HepG2 (cell line): Measurements from ENCODE around the gene RARG. TPM values are rescaled to one million over a fixed set of nuclear protein-coding genes. Genes with fewer than 3 reads are reported as not detected.

ENCODE experiments used
- AHR ChIP-seq: IDR thresholded peaks from 2 replicates; pipeline ENCODE4 v1.6.1; 2018; ENCODE audit warnings: missing genetic modification reagents, missing compliant biosample characterization
- CBX2 ChIP-seq, 2 experiments: fragments of 200-600 bp in 1 of 2; sonication (generic); formaldehyde crosslinking in 1 of 2; IDR thresholded peaks; 2 replicates each; pipeline versions ENCODE4 v1.7.0 to v1.8.1; 2018 to 2022; ENCODE audit warnings: low read depth in 2 of 2, low read length in 1 of 2, mild to moderate bottlenecking in 1 of 2, missing genetic modification reagents in 1 of 2
- CHCHD3 ChIP-seq: sonication (generic); formaldehyde crosslinking; IDR thresholded peaks from 2 replicates; pipeline ENCODE4 v1.8.0; 2022; ENCODE audit warnings: mild to moderate bottlenecking, missing genetic modification reagents, moderate library complexity
- HNRNPL ChIP-seq: fragments of 200-400 bp; formaldehyde crosslinking; IDR thresholded peaks from 2 replicates; pipeline ENCODE4 v1.6.1; 2017; ENCODE audit warnings: mild to moderate bottlenecking, low read depth, low read length
- IKZF4 ChIP-seq: sonication (generic); formaldehyde crosslinking; IDR thresholded peaks from 2 replicates; pipeline ENCODE4 v1.5.1; 2020; ENCODE audit warnings: borderline replicate concordance, mild to moderate bottlenecking, low read depth, missing genetic modification reagents; ENCODE audit errors: not compliant biosample characterization
- KAT7 ChIP-seq: IDR thresholded peaks from 2 replicates; pipeline ENCODE4 v1.6.1; 2018; ENCODE audit warnings: borderline replicate concordance, missing compliant biosample characterization
- KDM3A ChIP-seq: IDR thresholded peaks from 2 replicates; pipeline ENCODE4 v1.6.1; 2018; ENCODE audit warnings: low read depth, missing compliant biosample characterization
- KLF9 ChIP-seq: IDR thresholded peaks from 2 replicates; pipeline ENCODE4 v1.6.1; 2016; ENCODE audit warnings: low read depth
- MAFF ChIP-seq: IDR thresholded peaks from 2 replicates; pipeline ENCODE4 v1.6.1; 2011; ENCODE audit warnings: low read depth, low read length, improper control_type of control experiment
- NFKB2 ChIP-seq: sonication (generic); formaldehyde crosslinking; IDR thresholded peaks from 2 replicates; pipeline ENCODE4 v1.4.0; 2020; ENCODE audit warnings: missing genetic modification reagents, borderline replicate concordance
- NFRKB ChIP-seq: fragments of 450-650 bp; IDR thresholded peaks from 2 replicates; pipeline ENCODE4 v1.6.1; 2017
- NPAS2 ChIP-seq: sonication (generic); formaldehyde crosslinking; IDR thresholded peaks from 2 replicates; pipeline ENCODE4 v1.8.0; 2022; ENCODE audit warnings: mild to moderate bottlenecking, missing genetic modification reagents, borderline replicate concordance
- POGK ChIP-seq: sonication (generic); formaldehyde crosslinking; conservative IDR thresholded peaks from 2 replicates; pipeline ENCODE4 v1.8.0; 2022; ENCODE audit warnings: mild to moderate bottlenecking, moderate library complexity, missing genetic modification reagents
- RBM22 ChIP-seq: fragments of 200-400 bp; formaldehyde crosslinking; optimal IDR thresholded peaks from 2 replicates; pipeline ENCODE3; 2017; ENCODE audit warnings: mild to moderate bottlenecking, low read length, moderate library complexity
- REL ChIP-seq: sonication (generic); formaldehyde crosslinking; conservative IDR thresholded peaks from 2 replicates; pipeline ENCODE4 v1.8.0; 2022; ENCODE audit warnings: mild to moderate bottlenecking, missing genetic modification reagents, moderate library complexity
- RELA ChIP-seq: sonication (generic); formaldehyde crosslinking; IDR thresholded peaks from 2 replicates; pipeline ENCODE4 v1.4.0; 2020; ENCODE audit warnings: missing genetic modification reagents
- SIN3B ChIP-seq: fragments of 150-350 bp; IDR thresholded peaks from 2 replicates; pipeline ENCODE4 v1.6.1; 2014; ENCODE audit warnings: low read length
- ZC3H13 ChIP-seq: sonication (generic); formaldehyde crosslinking; IDR thresholded peaks from 2 replicates; pipeline ENCODE4 v1.8.1; 2023; ENCODE audit warnings: mild to moderate bottlenecking, missing genetic modification reagents, moderate library complexity
- ZNF33B ChIP-seq: sonication (generic); formaldehyde crosslinking; IDR thresholded peaks from 2 replicates; pipeline ENCODE4 v1.5.1; 2020; ENCODE audit warnings: mild to moderate bottlenecking, missing genetic modification reagents
- ZNF431 ChIP-seq: sonication (generic); formaldehyde crosslinking; IDR thresholded peaks from 2 replicates; pipeline ENCODE4 v1.9.0; 2022; ENCODE audit warnings: missing genetic modification reagents, low read depth, mild to moderate bottlenecking, borderline replicate concordance
- ZNF501 ChIP-seq: sonication (generic); formaldehyde crosslinking; IDR thresholded peaks from 2 replicates; pipeline ENCODE4 v1.5.1; 2020; ENCODE audit warnings: mild to moderate bottlenecking, moderate library complexity, missing genetic modification reagents
- ZNF558 ChIP-seq: sonication (generic); formaldehyde crosslinking; IDR thresholded peaks from 2 replicates; pipeline ENCODE4 v1.9.0; 2022; ENCODE audit warnings: mild to moderate bottlenecking, missing genetic modification reagents, borderline replicate concordance
- ZNF75D ChIP-seq: sonication (generic); formaldehyde crosslinking; IDR thresholded peaks from 2 replicates; pipeline ENCODE4 v1.8.1; 2023; ENCODE audit warnings: missing genetic modification reagents, mild to moderate bottlenecking, borderline replicate concordance
- ZNF879 ChIP-seq: sonication (generic); formaldehyde crosslinking; IDR thresholded peaks from 2 replicates; pipeline ENCODE4 v1.8.1; 2023; ENCODE audit warnings: missing genetic modification reagents
- polyA plus RNA-seq, 8 experiments: library from polyadenylated mRNA; depleted of rRNA in 3 of 8; stranded (reverse) in 7 of 8; unstranded in 1 of 8; fragments of >200 nt; fragmentation: Illumina TruSeq in 4 of 8; extraction: Trizol in 4 of 8; gene quantifications; 2 replicates each; pipeline versions ENCODE4 v1.2.1 to v1.2.3, GENCODE V29; 2011 to 2016; ENCODE audit warnings: low read depth in 4 of 8, missing spikeins in 1 of 8, mixed read lengths in 1 of 8; ENCODE audit not compliant: insufficient read depth in 1 of 8
- total RNA-seq, 5 experiments: library from RNA; depleted of rRNA; stranded (reverse); fragments of >200 nt; fragmentation: Illumina TruSeq; extraction: Trizol; gene quantifications; 2 replicates each; pipeline ENCODE4 v1.2.3, GENCODE V29; 2016; ENCODE audit warnings: low read depth in 1 of 5
- TF ChIP-seq, protein P1 (sequence below): sonication (generic); formaldehyde crosslinking; IDR thresholded peaks from 2 replicates; pipeline ENCODE4 v1.8.0; 2022; ENCODE audit warnings: mild to moderate bottlenecking, missing genetic modification reagents, moderate library complexity
- TF ChIP-seq, protein P2 (sequence below): sonication (generic); formaldehyde crosslinking; IDR thresholded peaks from 2 replicates; pipeline ENCODE4 v1.4.0; 2020; ENCODE audit warnings: missing genetic modification reagents

RARG gene
- total and polyA plus RNA-seq, 2 of the 13 experiments (the other 11 are each of a cell fraction or from before 2014, with no cell fraction given), result 0.77 to 1.5 TPM

DNA sequence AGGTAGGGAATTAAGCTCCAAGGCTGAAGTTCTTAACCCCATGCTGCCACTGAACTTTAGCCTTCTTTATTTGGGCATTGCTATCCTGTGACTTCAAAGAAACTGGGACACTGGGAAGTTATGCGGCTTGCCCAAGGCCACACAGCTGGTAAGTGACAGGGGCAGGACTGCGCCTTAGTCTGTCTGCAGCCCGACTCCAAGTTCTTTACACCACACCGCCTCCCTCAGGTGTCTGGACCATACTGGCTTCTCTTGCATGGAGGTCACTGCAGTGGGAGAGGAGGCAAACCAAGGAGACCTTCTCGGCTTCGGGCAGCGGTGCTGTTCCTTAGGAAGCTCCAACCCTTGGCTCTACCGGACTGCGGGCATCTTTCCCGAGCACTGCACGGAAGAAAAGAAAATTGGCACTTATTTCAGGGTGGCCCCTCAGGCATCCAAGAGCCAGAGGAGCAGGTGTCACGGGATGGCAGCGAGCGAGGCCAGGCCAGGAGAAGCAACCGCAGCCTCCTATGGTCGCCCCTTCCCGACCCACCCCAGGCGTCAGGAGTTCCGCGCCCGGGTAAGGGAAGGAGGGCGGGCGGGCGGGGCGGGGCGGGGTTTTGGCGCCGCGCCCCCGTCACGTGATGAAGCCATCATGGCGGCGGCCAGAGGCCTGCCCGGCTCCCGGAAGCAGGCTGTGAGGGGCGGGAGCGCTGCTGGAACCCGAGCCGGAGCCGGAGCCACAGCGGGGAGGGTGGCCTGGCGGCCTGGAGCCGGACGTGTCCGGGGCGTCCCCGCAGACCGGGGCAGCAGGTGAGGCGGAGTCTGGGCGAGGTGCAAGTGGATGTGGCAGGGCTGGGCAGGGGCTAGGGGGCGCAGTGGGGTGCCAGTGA lies 19.7 kb upstream of the RARG start (continued):
- TF ChIP-seq, protein P1, sequence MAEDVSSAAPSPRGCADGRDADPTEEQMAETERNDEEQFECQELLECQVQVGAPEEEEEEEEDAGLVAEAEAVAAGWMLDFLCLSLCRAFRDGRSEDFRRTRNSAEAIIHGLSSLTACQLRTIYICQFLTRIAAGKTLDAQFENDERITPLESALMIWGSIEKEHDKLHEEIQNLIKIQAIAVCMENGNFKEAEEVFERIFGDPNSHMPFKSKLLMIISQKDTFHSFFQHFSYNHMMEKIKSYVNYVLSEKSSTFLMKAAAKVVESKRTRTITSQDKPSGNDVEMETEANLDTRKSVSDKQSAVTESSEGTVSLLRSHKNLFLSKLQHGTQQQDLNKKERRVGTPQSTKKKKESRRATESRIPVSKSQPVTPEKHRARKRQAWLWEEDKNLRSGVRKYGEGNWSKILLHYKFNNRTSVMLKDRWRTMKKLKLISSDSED (CRISPR knock-in tag), result no peak
- TF ChIP-seq KLF9 (CRISPR knock-in tag) (no peak), ZNF501 (no peak; the same call in 1 of the 2 replicates), ZC3H13 (CRISPR knock-in tag) (0 out of 2 replicates have a peak, but pooled peaks have one; percentile 57), NPAS2 (CRISPR knock-in tag) (no peak), IKZF4 (CRISPR knock-in tag) (no peak), REL (CRISPR knock-in tag) (no peak), CBX2 (IDR thresholded peaks at IDR 0.05; ENCODE audit: low read depth, low read length) (no peak), CBX2 (CRISPR knock-in tag; IDR thresholded peaks at IDR 0.05; ENCODE audit: low read depth) (no peak), HNRNPL (0 out of 2 replicates have a peak, but pooled peaks have one; percentile 12), NFRKB (no peak), ZNF431 (CRISPR knock-in tag) (no peak), MAFF (no peak), CHCHD3 (no peak), KDM3A (CRISPR knock-in tag) (no peak), ZNF33B (no peak; the same call in 1 of the 2 replicates), RELA (CRISPR knock-in tag) (no peak), SIN3B (peak; percentile 47; the same call in 1 of the 2 replicates), NFKB2 (CRISPR knock-in tag) (no peak), ZNF75D (CRISPR knock-in tag) (no peak), AHR (CRISPR knock-in tag) (no peak), ZNF879 (CRISPR knock-in tag) (no peak), KAT7 (CRISPR knock-in tag) (no peak), POGK (CRISPR knock-in tag) (no peak; the same call in 1 of the 2 replicates), ZNF558 (no peak), RBM22 (no peak)
- TF ChIP-seq, protein P2, sequence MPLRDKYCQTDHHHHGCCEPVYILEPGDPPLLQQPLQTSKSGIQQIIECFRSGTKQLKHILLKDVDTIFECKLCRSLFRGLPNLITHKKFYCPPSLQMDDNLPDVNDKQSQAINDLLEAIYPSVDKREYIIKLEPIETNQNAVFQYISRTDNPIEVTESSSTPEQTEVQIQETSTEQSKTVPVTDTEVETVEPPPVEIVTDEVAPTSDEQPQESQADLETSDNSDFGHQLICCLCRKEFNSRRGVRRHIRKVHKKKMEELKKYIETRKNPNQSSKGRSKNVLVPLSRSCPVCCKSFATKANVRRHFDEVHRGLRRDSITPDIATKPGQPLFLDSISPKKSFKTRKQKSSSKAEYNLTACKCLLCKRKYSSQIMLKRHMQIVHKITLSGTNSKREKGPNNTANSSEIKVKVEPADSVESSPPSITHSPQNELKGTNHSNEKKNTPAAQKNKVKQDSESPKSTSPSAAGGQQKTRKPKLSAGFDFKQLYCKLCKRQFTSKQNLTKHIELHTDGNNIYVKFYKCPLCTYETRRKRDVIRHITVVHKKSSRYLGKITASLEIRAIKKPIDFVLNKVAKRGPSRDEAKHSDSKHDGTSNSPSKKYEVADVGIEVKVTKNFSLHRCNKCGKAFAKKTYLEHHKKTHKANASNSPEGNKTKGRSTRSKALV (CRISPR knock-in tag), result peak; percentile 57; the same call in 1 of the 2 replicates
